Measurements from ENCODE around the gene PRKN.
"Not testable (repeated sequence)": the region's sequence is repeated elsewhere in the genome, so short reads cannot be mapped to it uniquely, and the experiment has no call there.

PRKN gene

DNA sequence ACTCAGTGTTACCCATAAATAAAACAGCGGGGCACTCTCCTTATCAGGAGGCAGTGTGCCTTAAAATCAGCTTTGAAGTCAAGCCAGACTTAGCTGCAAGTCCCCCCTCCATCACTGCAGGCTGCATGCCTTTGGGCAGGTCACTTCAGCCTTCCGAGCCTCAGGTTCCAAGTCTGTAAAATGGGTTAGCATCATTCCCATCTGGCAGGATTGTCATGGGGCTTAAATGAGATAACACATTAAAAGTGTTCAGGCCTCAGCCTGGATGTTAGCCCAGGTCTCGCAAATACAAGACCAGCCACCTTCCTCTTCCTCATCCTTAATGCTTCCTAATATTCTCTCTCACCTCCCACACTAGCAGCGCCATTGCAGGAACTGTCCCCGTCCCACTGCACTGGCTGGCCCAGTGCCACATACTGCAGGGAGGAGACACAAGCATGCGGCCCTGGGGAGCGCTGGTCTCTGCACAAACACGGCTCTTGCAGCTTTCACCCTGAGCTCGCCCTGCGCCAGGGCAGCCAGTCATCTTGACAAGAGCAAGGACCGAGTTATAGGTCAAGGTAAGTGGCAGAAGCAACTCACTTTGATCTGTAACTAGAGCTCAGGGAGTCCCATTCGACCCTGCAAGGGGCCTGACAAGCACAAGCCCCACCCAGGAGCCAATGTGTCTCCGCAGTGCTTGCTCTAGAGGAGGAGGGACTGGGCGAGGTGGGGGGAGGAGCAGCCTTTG lies 889.1 kb downstream of the PRKN start:
- no peak for DNase-seq (ENCODE audit: low spot score)

DNA sequence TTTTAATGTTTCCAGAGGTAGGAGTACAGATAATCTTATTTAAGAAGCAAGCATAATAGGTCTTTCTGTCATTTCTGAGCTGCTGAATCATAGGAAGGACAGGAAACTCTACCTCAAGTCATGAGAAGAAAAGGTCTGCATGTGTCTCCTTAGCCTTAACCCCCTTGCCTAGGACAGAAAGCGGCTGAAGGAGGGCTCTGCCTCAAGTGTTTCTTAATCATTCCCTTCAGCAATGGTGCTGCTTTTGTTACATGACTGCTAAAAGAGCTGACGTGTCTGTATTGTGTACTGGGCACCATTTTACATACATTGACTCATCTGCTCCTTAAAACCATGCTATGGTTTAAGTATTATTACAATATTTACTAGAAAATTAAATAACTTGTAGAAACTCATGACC lies 889.7 kb downstream of the PRKN start:
- no peak for DNase-seq (ENCODE audit: low spot score)

DNA sequence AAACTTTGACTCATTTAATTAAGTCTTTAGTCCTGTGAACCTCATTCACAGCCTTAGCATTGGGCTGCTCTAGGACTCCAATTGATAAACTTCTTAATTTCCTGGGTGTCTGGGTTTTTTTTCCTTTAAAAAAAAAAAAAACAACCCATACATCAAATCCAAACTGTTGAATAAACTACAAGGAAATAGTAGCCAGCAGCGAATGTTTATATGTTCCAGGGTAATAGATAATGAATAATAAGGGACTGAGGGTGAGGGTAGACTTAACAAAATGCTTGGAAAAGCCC lies 890.2 kb downstream of the PRKN start:
- DNase-seq (ENCODE audit: low spot score), result no peak

DNA sequence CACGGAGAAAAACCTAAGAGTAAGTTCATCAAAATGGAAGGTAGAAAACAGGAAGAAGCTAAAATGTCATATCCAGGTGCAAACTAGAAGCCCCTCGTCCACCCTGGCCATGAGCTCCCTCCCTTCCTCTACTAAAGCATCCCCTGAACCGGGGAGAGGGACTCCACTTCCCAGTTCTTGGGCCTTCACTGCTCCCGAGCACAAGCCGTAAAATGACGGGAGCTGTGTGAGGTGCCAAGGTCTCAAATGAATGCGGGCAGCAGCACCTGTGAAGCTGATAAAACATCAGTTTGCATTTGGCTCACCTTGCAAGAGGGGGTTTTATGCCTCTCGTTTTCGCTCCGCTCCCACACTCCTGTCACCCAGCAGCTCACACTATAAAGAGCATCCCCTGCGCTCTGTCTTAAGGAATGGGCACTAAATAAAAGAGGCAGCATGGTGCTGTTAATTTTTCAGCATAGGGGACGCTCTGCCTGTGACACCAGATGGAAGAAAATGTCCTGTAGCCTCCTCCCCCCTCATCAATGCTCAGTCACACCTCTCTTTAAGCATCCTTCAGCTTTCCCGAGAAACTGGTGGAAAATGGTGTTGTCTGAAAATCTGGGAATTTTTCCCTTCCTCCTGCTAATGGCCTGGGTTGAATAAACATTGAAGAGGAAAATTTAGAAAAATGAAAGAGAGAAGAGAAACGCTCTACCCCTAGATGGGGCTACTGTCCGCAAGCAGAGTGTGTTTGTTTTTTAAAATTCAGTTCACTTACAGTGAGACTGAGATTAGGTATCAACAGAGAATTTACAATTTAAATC lies 890.7 kb downstream of the PRKN start:
- DNase-seq (ENCODE audit: low spot score), result peak; percentile 33

DNA sequence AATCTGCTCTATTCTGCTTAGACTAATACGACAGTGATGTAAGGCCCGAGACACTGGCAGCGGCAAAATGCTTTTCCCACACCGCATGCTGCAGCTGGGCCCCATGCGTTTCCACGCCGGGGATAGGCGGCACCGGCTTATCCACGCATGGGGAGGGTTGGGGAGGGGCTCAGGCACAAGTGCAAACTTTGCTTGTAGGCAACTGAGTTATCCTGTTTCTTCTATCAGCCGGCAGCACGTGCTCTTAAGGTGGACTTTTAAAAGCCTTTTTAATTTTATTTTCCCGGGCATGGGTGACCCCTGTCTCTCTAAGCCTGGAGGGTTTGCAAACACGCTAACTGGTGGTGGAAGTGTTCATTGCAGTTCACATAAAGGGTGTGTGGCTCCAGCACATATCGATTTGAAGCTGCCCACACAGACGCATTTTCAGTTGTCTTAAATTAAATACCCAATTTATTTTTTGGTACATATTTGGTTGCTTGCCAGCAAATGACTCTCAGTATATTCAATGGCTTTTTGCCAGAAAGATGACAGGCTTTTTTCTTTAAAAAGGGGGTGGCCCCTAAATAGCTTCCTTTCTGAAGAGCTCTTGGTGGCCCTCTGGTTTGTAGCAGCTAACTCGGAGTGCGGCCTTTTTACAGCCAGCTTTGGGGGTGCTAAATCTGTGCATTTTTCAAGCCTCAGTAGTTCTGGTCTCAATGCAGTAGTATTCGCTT lies 891.9 kb downstream of the PRKN start:
- DNase-seq (ENCODE audit: low spot score), result no peak

DNA sequence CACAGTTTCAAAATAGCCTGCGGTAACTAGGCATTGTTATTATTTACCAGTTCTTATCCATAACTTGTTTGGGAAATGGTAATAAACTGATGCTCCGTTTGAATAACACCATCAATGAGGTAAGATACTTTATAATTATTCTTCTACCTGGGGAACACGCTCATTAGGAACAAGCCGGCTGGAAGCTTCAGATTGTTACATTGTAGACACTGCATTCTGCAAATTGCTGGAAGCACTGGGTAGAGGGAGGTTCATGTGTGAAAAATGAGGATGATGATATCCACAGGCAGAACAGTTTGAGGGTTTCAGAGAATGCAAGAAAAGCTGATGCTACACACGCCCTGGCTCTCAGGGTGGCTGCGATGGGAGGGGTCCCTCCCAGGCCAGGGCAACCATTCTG lies 893.1 kb downstream of the PRKN start:
- DNase-seq (ENCODE audit: low spot score), result no peak

DNA sequence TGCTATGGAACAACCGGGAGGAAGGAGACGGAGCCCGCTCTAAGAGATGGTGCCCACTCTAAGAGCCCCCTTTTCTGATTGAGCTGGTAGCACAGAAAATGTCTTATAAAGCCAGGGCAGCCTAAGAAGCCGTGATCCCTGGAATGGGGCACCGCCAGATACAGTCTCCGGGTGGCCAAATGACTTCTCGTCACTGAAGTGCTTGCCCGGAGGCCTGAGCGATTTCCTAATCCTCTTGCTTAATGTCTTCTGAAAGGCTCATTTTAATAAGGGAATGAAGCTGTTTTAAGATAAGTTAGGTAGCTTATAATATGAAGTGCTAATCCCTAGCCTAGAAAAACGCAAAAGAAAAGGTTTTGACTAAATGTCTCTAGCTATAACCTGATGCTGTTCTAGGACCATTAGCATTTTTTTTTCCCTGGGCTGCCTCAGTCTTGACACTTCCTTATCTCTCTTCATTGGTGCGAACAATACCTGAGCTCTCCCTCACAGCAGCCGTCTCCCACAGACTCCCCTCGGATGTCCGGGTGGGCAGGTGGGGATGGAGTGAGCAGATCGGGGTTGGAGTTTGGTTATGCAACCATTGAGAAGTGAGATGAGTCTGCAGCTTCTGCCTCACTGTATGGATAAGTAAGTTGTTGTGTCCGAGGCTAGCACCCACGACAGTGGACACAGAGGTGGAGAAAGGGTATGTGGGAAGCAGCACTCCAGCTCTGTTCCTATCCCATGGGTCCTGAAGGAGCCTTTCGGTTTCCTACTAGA lies 894.3 kb downstream of the PRKN start:
- DNase-seq (ENCODE audit: low spot score), result no peak

DNA sequence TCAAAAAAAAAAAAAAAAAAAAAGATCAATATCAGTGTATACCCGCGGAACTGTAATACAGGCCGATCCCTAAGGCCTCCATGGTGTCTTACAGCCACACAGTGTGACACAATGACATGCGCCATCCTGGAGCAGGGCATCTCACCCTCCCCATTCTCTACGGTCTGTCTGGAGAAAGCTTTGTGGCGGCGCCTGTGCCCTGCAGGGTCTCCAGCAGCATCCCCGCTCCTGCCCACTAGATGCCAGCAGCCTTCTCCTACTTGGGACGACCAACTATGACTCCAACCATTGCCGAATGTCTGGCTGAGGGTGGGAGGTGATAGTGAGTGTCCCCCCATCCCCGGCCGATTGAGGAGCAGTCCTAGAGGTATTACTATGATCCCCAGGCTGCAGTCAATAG lies 894.9 kb downstream of the PRKN start:
- no peak for DNase-seq (ENCODE audit: low spot score)

DNA sequence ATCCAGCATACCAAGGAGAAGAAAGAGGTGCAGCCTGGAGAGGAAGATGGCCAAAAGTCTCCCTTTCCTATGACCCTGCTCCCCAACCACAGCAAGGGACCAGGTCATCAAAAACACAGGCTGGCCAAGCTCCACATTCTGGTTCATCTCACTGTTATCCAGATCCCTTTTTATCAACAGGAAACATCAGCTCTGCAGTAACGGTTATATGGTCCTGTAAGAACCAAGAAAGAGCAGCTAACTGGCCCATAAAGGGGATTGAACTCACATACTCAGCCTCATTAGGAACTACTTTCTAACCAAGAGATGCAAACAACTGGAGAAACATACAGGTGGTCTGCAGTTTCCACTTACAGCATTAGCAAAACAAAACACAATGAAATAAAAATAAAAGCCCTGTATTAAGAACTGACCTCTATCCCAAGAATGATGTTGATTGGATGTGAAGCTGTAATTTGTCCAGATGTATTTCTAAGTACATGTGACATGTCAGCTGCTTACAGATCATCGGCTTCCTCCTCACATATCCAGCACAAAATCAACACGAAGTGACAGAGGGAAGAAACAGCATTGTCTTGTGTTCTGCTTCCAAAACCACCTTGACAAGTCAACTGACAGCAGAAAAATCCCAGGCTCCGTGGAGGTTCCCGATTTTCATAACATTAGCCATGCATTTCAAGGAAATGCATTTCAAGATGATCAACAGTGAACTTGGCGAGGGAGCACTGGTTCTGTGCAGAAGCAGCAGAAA lies 896.5 kb downstream of the PRKN start:
- DNase-seq (ENCODE audit: low spot score), result no peak

DNA sequence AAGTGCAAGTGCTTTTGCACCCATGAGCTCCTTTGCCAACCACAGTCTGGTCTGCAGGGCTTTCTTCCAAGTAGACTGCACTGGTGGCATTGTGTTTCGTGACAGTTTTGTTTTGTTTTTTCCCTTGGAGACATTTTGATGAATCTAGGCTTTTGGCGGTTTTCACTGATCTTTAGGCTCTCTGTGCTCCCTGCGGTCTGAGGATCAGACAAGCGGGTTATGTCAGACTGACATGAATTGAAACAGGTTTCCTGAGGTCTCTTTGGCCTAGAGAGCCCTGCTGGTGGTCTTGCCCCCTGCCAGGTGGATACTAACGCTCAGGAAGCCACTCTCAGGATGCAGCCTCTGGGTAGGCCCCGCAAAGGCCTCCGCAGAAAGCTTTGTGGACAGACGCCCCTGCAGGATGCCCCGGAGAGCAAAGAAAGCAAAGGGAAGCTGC lies 898.3 kb downstream of the PRKN start:
- DNase-seq (ENCODE audit: low spot score), result no peak

DNA sequence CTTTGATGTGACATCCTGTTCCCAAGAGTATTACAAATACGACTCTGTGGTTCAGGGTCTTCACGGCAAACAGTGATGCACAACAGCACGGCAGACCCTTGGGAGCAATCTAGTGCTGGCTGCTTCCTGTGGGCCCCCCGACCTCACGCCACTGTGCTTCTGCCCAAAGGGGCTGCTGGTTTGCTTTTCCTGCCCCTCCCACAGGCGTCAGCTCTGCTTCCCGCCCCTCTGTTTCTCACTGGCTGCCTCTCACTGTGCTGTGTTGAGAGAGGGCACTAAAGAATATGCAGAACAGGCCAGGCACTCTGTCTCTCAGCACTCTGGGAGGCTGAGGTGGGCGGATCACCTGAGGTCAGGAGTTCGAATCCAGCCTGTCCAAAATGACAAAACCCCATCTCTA lies 899.2 kb downstream of the PRKN start:
- DNase-seq (ENCODE audit: low spot score), result no peak

DNA sequence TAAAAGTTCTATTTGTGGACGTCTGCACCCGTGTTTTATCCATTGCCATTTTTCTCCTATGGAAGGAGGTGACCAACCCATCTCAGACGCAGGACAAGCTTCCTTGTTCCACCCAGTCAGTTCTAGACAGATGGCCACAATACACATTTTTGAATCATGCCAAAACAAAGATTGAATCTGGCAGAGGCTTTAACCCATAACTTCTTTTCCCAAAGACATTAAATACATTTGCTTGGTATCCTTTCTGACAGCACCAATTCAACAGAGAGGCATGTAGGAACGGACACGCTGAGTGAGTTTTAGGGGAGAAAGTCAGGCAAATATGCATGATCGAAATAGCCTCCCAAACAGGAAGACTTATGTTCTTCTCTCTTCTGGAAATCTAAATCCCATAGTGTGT lies 901.1 kb downstream of the PRKN start:
- peak; percentile 17 for DNase-seq (ENCODE audit: low spot score)

DNA sequence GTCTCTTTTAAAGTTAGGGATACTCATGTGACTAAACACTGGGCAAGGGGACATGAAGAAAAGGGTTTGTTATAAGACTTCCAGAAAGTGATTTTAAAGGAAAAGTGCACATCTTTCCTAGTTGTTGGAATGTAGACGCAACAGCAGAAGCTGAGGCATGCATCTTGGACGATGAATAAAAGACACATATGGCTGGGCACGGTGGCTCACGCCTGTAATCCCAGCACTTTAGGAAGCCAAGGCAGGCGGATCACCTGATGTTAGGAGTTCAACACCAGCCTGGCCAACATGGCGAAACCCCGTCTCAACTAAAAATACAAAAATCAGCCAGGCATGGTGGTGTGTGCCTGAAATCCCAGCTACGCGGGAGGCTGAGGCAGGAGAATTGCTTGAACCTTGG lies 905.4 kb downstream of the PRKN start:
- not testable (repeated sequence) for DNase-seq (ENCODE audit: low spot score)

DNA sequence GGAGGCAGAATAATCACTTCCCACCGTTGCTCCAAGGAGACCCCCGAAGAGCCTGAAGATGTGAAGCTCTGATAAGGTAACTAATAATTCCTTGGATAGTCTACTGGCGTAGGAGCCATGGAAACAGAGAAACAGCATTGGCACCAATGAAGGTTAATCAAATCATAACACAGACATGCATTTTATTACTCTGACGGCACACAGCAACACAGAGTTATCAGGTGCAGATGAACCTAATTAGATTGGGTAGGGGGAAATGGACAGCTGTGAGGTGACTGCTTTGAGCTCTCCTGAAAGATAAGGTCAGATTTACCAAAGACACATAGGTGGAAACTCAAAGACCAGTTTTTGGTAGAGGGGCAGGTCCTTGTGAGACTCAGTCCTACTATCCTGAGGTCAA lies 909.7 kb downstream of the PRKN start:
- no peak for DNase-seq (ENCODE audit: low spot score)

DNA sequence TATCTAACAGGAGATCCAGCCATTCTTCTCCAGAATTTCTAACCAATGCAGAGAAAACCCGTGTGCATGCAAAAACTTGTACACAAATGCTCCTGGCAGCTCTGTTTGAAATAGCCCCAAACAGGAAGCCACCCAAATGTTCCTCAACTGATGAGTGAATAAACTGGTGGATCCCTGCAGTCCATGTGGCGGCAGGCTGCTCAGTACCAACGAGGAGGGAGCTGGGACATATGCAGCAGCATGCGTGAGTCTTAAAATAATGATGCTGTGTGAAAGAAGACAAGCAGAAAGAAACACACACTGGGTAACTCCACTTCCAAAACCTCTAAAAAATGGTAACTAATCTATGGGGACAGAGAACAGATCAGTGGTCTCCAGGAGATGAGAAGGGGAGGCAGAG lies 911.6 kb downstream of the PRKN start:
- peak; percentile 18 for DNase-seq (ENCODE audit: low spot score)

DNA sequence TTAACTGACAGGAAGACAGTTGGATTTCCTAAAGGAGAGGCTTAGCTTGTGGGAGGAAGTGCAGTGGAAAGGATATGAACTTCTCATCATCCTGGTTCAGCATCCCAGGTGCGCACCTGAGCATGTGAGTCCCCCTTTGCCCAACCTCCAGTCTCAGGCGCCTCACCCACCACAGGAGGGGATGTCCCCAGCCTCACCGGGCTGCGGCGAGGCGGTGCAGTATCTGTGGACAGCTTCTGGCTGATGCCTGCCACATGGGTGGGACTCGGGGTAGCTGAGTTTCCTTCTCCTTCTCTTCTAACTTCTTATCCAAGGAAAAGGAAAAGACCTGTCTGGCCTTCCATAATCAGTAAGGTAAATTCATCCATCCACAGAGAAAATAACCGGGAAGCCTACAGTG lies 914.4 kb downstream of the PRKN start:
- DNase-seq (ENCODE audit: low spot score), result no peak

DNA sequence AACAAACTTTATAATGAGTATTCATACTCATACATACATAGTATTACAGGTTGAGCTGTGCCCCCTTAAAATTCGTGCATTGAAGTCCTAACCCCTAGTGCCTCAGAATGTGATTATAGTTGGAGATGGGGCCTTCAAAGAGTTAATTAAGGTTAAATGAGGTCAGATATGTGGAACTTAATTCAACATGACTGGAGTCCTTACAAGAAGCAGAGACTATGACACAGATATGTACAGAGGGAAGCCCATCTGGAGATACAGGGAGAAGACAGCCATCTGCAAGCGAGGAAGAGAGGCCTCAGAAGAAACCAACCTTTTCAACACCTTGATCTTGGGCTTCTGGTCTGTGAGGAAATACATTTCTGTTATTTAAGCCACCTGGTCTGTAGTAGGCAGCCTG lies 917.6 kb downstream of the PRKN start:
- DNase-seq (ENCODE audit: low spot score), result no peak

DNA sequence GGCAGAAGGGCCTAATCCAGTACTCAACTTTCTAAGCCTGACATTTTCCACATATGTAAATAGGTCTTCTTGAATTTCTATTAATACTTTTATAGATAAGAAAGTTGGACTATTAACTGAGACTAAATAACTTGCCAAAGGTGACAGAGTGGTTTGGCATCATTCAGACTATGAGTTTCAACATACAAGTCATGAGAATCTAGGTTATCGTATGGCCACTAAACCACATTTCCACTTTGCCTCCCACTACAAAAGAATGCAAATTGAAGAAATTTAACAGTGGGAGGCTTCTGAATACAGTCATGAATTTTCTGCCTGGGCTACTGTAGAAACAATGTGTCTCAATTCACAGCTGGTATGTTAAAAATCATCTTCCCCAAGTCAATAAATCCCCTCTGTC lies 922.7 kb downstream of the PRKN start:
- no peak for DNase-seq (ENCODE audit: low spot score)

DNA sequence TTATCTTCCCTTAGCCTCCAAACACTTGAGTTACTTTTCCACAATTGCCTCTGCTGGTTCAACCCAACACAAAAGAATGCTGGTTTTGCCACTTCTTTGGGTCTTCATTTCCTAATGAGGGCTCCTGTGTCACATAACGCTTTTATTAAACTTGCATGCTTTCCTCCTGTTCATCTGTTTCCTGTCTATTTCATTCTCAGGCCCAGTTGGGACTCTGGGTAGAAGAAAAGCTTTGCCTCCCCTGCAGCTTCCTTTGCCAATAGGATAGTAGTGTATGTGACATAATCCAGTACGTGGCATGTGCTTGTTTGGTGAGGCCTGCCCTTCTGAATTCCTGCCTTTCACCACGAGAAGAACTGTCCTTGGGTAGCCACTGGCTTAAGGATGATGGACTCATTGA lies 924.4 kb downstream of the PRKN start:
- DNase-seq (ENCODE audit: low spot score), result no peak

DNA sequence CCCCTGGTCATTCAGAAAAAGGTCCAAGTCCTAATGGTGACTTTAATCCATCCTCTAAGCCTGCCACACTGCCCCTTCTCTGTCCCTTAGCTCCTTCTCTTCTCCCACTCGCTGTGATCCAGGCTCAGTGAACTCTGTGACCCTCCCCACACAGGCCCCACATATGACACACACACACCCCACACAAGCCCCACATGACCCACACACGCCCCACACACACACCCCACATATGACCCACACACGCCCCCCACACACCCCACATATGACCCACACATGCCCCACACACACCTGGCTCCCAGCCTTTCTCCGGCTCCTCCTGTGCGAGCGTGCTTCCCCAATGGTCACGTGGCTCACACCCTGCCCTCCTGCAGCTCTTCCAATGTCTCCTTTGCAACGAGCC lies 925.3 kb downstream of the PRKN start:
- no peak for DNase-seq (ENCODE audit: low spot score)

DNA sequence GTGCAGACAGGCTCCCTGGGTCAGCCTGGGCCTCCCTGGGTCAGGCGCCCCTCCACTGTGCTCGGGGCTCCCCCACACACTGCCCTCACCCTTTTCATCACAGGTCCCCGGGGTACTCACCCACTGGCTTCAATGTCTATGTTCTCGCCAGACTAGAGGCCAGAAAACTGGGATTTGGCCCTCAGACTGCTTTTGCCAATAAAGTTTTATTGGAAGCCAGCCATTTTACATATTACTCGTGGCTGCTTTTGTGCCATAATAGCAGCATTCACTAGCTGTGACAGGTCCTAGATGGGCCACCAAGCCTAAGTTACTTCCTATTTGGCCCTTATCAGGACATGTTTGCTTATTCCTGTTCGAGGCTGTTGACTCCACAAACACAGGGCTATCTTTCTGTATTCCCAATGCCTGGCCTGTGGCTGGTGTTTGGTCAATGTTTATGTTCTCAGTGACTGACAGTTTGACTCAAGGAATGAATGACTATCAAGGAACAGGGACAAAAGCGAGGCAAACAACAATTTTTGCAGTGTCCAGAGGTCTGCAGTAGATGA lies 928.6 kb downstream of the PRKN start:
- DNase-seq (ENCODE audit: low spot score), result no peak

Measured in cerebellar cortex (tissue), 1 donor.